IPS-NIHi11 (cell line): ENCODE results near the gene ANO7.
A peak's percentile ranks its signal among the peaks of the same experiment; 100 is the strongest.

Source experiments
- DNase-seq: peaks from one replicate; pipeline ENCODE4 v3.0.0; 2012; ENCODE audit warnings: mixed read lengths, low spot score

Gene ANO7

DNA sequence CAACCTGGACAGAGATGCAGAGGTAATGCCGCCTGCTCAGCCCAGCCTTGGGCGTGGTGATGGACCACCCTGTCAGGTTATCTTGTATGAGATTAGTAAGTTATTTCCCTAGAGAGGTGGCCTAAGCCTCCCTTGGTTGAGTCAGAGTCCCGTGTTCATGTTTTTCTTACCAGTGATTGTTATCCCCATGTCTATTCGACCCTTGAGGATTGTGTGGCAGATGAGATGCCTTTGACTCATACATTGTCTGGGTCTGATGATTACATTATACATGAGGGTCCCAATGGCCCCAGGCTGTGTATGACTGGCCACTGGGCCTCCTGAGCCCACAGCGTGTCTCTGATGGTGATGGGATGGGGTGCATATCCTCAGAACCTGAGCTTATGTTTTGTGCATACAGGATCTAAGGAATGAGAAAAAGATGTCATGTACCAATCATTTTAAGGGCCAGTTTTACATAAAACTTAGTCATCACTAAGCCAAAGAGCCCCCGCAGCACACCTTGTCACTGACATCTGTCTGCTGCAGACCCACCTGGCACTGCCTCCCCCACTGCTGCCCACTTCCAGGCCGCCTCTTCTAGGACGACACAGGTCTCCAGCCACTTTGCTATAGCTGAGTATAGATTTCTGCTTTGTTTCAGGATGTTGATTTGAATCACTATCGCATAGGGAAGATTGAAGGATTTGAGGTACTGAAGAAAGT lies 30.5 kb upstream of the ANO7 start:
- DNase-seq, result no peak

DNA sequence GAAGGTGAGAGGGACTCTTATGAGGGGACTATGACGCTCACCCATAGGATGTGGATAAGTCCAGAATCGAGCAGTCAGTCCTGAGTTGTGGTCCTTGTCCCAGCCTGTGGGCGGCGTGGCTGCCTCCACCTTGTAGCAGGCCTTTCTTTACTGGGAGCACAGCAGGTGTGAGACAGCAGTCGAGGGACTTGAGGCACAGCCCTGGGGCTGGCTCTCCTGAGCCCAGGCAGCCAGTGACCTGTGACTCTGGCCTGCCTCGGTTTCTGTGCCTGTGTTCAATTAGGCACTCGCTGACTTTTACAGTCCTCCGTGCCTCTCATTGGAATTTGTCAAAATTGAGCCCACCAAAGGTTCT lies 30.0 kb upstream of the ANO7 start:
- no peak for DNase-seq

DNA sequence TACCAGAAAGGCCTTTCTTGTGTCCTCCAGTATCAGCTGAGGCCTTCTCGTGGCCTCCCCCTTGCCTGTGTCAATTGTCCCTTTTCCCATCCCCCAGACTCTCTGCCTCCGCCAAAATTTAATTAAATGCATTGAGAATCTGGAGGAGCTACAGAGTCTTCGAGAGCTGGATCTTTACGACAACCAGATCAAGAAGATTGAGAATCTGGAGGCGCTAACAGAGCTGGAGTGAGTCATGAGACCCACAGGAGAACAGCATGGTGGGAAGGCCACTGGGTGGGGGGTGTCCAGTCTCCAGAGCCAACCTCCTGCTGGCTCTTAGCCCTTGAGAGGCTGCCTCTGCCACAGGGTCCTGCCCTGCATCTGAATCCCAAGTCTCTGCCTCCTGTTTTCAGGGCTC lies 29.4 kb upstream of the ANO7 start:
- DNase-seq, result no peak

DNA sequence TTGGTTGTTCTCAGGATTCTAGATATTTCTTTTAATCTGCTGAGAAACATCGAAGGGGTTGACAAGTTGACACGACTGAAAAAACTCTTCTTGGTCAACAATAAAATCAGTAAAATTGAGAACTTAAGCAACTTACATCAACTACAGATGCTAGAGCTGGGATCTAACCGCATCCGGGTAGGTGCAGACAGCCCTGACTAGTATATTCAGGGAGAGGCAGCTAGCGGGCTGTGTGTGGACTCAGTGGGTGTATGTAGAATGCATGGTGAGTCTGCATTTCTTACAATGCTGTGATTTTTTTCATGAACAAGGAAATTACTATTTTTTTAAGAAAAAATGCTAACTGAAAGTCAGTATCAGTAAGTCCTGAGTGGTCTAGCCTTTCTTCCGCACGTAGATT lies 28.2 kb upstream of the ANO7 start:
- DNase-seq, result no peak

DNA sequence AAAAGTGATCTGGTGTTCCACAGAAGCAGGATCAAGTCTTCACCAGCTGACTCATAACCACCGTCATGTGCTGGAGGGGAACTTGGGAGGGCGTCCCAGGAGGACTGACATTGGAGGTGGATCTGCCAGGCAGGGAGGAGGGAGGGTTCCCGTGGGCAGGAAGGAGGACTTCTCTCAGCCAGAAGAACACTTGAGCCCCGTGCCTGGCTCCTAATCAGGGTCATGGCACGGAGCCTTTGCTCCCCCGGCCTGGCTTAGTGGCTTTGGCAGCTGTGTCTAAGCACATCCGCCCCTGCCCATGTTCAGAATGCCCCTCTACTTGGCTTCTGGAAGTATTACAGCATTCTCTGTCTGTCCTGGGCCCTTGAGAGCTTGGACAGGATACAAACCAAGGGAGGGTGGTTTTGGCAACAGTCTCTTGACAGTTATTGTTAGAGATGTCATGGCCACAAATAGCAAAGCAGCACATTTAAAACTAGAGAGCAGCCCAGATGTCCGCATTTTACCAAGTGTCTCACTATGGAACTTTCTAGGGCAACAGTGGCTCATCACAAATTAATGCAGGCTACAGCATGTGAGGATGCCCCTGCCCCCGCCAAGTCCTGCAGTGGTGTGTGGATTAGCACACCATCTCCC lies 26.7 kb upstream of the ANO7 start:
- DNase-seq, result no peak

DNA sequence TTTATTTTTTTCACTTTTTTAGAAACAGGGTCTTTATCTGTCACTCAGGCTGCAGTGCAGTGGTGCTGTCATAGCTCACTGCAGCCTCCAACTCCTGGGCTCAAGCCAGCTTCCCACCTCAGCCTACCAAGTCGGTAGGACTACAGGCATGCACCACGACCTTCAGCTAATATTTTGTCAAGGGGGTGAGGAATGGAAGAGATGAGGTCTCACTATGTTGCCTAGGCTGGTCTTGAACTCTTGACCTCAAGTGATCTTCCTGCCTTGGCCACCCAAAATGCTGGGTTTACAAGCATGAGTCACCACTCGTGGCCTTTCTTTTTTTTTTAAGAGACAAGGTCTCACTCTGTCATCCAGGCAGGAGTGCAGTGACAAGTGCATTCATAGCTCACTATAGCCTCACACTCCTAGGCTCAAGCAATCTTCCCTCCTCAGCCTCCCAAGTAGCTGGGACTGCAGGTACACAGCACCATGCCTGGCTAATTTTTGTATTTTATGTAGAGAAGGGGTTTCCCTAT lies 24.8 kb upstream of the ANO7 start:
- no peak for DNase-seq

DNA sequence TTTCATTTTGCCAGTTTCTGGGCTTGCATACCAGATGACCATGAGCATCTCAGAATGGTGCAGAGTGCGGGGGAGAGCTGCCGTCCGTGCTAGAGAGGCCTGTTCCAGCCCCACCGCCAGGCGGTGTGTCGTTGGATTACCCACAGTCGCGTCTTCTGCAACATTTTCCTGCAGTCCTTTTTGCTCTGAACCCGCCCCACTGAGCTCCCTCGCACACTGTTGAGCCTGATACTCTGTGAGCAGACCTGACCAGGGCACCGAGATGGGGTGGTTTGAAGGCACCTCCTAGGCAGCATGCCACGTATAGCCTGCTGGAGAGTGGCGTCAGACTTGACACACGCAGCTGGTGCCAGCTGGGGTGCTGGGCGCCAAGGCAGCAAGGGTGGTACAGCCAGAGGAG lies 20.1 kb upstream of the ANO7 start:
- DNase-seq, result no peak

DNA sequence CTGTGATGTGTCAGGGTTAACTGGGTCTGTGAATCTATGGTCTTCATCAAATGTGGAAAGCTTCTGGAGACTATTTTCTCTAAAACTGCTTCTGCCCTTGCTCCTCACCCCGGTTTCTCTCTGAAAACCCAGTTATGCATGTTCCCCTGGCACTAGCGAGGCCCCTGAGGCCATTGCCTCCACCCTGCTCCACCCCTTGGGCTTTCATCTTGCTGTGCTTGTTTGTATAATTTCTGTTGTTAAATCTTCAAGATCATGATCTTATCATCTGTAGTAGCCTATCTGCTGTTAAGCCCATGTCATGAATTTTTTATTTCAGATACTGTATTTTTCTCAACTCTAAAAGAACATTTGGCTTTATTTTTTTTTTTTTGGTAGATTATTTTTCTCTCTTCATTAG lies 14.9 kb upstream of the ANO7 start:
- DNase-seq, result no peak

DNA sequence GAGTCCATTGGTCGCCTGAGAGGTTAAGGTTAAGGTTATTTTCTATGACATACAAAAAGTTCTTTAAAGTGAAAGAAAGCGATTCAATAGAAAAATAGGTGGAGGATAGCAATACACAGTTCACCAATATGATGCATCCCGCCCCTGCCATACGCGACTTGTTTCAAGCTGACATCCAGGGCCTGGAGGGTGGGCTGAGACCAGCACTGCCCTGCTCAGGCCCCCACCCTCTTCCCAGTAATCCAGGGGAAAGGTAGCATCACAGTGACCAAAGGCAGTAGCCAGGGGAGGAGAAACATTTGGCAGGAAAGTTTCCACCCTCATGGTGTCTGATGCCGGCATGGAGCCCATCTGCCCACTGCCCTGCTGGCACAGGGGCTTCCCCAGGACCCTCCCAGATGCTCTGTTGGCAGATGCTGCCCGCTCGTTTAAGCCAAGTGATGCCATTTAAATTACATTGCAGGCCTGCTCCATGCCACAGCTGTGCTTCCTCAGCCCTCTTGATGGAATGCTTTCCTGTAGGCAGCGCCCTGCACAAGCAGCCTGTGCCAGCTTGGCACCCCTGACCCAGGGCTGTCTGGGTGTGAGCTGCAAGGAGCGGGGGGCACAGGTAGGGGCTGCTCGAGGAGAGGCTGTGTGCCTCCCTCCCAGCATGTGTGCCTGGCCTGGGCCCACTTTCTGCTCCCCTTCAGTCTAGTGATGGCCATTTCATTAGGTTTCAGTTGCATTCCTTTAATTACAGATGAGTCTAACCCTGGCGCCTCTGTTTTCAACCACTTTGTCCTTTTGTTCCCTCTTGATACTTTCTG lies 10.7 kb upstream of the ANO7 start:
- DNase-seq, result no peak

DNA sequence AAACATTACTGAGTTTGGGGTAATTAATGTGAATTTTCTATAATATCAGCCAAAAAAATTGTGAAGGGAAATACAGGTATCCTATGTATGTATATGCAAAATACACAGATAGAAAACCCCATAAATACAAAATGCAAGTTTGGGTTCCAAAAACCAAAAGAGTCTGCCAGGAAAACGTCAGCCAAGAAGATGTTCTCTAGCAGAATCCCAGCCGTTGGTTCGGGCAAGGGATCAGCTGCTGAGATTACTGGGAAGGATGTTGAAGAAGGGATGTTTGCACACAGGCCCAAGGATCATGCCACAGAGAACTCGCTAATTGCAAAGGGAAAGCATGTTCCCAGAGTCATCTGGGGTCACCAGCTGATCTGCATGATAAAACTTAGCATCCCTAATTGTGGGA lies 9.5 kb upstream of the ANO7 start:
- DNase-seq, result no peak

DNA sequence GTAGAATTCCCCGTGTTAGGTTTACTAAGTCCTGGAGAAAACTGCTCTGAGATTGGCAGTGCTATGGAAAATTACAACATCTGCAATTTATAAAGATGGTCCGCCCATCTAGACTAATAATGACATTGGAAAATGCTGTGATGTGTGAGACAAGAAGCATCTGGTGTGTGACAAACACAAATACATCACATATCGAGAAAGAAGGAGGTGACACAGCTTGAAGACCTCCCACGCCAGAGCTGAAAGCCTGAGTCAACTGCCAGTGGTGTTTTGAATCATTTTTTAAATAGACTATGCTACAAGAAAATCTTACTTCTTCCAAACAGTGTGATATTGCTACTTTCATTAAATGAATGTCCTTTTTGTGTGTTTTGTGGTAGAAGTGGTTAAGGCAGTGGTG lies 8.6 kb upstream of the ANO7 start:
- DNase-seq, result no peak

DNA sequence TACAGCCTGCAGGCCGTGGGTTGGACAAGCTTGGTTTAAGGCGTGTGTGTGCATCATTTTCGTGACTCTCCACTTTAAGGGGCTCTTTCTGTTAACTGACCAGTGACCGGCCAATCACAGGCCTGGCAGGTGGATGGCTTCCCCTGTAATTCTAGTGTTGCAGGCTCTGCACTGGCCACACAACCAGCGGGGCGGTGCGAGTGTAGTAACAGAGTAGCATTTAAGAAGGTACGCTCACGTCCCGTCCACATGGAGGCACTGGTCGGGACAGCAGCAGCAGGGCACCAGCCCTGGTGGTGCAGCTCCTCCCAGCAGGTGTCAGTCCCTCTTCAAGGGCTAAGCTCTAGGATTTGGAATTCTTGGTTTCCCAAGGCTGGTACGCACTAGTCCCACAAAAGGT lies 8.0 kb upstream of the ANO7 start:
- DNase-seq, result peak; percentile 86

DNA sequence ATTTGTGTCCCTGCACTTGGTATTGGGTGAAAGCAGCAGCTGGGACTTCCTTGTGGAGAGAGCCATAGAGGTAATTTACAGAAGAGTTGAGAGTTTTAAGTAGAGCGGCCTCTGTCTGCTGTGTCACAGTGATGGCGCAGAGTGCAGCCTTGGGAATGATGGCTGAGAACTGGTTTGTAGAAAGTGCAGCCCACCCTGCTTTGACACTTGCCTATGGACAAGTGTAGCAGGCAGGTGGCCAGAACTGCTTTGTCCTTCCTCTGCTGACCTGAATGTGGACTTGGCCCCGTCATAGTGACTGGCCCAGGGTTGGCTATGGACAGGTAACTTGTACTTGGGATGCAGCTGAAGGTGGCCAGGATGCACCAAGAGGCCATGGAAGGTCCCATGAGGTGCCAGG lies 6.4 kb upstream of the ANO7 start:
- no peak for DNase-seq

DNA sequence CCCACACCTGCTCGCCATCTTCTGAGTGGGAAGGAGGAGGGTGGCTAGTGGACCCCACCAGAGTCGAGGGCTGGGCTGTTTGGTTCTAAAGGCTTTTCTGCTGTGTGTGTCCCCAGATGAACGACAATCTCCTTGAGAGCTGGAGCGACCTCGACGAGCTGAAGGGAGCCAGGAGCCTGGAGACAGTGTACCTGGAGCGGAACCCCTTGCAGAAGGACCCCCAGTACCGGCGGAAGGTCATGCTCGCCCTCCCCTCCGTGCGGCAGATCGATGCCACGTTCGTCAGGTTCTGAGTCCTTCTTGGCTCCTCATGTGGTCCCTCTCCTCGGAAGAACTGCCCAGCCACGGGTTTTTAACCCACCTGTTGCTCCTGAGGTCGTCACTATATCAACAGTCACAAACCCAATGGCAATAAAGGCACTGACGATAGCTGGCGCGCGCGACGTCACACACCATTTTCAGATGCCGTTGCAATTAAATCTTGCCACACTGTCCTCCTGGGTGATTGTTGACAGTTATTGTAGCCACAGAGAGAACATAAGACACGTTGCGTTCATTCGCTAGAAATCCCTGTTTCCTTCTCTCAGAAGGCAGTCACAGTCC lies 5.8 kb upstream of the ANO7 start:
- no peak for DNase-seq

DNA sequence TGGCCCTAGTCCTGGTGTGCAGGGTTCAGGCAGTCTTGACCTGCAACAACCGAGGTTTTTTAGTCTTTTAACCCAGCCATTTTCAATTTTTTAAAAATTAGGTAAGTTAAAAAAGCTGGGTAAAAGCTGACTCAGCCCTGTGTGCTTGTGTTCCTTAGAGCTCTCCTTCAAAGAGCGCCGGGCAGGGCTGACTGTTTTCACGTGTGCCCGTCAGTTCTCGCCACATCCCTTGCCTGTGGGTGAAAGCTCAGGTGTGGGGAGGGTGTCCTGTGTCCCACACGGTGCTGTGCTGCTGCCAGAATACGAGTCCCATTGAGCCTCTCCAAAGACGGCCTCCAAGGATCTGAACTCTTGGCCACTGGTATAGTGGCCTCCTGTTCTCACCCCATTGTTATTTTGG lies 5.3 kb upstream of the ANO7 start:
- no peak for DNase-seq

DNA sequence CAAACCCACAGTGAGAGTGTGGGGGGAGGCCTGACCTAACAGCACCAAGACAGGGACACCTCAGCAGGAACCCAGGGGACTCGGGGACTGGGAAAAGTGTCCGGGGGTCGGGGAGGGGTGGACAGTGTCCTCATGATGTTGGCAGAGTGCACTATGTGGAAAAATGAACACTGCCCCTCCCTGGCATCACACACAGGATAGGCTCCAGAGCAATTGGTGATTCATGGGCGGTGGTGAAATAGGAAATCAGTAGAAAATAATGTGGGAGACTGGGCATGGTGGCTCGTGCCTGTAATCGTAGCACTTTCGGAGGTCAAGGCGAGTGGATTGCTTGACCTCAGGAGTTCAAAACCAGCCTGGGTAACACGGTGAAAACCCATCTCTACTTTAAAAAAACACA lies 3.6 kb upstream of the ANO7 start:
- DNase-seq, result no peak

DNA sequence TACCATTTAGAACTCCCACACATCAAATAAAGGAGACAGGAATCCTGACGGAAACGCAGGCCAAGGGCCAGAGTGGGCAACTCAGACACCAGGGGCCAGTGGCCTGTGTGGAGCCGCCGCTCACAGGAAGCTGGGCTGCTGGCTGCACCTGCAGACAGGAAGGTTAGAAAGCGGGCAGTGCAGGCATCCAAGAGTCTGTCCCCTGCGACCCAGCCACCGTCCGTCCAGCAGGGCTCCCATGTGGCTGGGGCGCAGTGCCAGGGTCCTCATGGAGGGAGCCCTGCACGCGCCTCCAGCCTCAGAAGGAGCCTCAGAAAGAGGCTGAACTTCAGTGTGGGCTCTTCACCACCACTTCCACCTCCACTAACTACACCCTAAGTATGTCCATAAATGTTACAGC lies 2.5 kb upstream of the ANO7 start:
- no peak for DNase-seq

DNA sequence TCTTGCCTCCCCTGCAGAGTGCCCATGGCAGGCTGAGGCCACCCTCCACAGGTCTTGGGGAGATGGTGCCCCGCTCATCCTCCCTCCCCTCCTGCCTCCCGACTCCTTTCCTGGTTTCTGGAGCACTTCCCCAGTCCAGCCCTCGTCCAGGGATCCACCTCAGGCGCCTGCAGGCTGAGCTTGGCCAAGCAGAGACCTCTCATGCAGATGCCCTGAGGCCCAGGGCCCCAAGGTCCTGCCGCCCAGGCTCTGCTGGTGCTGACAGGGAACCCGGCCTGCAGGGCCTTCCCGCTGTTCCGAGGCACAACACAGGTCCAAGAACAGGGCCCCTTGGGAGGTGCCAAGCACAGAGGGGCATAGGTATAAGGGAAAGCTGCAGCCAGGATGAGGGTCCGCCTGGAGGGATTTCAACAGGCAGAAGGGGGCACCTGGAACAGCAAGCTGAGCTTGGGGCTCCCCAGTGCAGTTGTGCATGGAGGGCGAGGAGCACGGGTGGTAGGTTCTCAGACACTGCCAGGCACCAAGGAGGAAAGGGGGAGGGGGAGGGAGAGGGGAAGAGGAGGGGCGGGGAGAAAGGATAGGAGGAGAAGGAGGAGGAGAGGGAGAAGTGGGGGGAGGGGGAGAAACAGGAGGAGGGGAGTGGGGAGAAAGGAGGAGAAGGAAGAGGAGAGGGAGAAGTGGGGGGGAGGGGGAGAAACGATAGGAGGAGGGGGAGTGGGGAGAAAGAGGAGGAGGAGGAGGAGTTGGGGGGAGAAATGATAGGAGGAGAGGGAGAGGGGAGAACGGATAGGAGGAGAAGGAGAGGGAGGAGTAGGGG lies 1.2 kb upstream of the ANO7 start:
- DNase-seq, result no peak

DNA sequence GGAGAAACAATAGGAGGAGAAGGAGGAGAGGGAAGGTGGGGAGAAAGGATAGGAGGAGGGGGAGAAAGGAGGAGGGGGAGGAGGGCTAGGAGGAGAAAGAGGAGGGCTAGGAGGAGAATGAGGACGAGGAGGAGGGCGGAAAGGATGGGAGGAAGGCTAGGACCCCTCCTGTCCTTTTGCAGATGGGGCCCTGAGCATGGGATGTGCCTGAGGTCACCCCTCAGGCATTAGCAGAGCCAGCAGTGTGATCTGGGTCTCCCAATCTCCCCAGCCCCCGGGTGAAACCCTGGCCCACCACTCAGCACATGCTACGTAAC lies 601 bp upstream of the ANO7 start:
- no peak for DNase-seq

DNA sequence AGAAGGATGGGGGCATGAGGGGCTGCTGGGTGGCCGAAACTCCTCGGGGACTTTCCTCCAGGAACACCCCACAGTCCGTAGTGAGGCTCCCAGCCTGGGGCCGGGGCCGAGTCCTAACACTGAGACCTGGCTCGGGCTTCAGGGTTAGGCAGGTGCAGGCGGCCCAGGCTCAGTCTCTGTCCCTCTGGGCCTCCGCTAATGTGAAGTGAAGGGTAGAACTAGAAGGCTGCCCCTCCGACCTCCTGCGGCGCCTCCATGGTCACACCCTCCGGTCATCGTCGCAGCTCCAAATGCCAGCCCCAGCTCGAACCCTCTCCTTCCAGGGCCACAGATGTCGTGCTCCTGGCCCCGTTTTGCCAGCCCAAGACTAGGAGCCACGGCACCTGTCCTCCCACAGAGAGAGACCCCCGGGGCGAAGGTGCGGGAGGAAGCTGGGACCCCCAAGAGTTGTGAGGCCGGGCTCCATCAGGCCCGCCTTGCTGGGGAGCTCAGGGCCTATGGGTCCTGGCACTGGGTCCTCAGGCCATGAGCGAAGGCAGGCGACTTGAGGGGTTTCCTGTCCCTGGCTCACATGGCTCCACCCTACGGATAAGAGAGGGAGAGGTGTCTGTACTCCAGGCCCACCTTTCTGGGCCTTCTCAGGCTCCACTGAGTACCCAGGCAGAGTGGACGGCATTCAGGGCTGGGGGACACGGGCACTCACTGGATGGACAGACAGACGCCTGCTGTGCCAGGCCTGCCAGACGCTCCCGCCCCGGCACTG lies 797 bp downstream of the ANO7 start:
- DNase-seq, result no peak

DNA sequence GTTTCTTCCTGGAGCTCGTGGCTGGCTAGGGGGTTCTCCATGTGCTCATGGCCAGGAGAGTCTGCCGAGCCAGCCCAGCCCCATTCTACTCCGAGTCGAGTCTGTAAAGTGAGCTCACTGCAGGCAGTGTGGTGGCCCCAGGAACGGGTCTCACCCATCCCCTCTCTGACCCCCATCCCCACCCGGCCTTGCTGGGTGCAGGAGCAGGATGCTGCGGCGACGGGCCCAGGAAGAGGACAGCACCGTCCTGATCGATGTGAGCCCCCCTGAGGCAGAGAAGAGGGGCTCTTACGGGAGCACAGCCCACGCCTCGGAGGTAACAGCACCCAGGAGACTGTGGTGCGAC lies 1.4 kb downstream of the ANO7 start:
- DNase-seq, result no peak
